Measurements from ENCODE around the gene DDO. TPM values are rescaled to one million over a fixed set of nuclear protein-coding genes. Genes with fewer than 3 reads are reported as not detected.

DDO gene
- total and polyA plus RNA-seq, 2 experiments from 2014 or later: 0.27 to 0.56 TPM

GRCh38 chr6:110400208-110400607 lies 15.2 kb downstream of the DDO start:
- Histone ChIP-seq H3K4me3 (no peak overlapping the region), H3K36me3 (no peaks in the 10 kb centered on the region), H3K27me3 (no peaks in the 10 kb centered on the region), H3K27ac (no peak overlapping the region), H3K4me1 (ENCODE audit: low read depth) (peaks cover 3% of the 10 kb centered on the region), H3K9me3 (ENCODE audit: low read depth) (no peaks in the 10 kb centered on the region)
- no peak for DNase-seq (ENCODE audit: low read depth in 1 of 2, low spot score in 1 of 2)
- TF ChIP-seq, protein P1, sequence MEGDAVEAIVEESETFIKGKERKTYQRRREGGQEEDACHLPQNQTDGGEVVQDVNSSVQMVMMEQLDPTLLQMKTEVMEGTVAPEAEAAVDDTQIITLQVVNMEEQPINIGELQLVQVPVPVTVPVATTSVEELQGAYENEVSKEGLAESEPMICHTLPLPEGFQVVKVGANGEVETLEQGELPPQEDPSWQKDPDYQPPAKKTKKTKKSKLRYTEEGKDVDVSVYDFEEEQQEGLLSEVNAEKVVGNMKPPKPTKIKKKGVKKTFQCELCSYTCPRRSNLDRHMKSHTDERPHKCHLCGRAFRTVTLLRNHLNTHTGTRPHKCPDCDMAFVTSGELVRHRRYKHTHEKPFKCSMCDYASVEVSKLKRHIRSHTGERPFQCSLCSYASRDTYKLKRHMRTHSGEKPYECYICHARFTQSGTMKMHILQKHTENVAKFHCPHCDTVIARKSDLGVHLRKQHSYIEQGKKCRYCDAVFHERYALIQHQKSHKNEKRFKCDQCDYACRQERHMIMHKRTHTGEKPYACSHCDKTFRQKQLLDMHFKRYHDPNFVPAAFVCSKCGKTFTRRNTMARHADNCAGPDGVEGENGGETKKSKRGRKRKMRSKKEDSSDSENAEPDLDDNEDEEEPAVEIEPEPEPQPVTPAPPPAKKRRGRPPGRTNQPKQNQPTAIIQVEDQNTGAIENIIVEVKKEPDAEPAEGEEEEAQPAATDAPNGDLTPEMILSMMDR (IDR thresholded peaks at IDR 0.05; ENCODE audit: low read depth, low read length): no peak

DNA sequence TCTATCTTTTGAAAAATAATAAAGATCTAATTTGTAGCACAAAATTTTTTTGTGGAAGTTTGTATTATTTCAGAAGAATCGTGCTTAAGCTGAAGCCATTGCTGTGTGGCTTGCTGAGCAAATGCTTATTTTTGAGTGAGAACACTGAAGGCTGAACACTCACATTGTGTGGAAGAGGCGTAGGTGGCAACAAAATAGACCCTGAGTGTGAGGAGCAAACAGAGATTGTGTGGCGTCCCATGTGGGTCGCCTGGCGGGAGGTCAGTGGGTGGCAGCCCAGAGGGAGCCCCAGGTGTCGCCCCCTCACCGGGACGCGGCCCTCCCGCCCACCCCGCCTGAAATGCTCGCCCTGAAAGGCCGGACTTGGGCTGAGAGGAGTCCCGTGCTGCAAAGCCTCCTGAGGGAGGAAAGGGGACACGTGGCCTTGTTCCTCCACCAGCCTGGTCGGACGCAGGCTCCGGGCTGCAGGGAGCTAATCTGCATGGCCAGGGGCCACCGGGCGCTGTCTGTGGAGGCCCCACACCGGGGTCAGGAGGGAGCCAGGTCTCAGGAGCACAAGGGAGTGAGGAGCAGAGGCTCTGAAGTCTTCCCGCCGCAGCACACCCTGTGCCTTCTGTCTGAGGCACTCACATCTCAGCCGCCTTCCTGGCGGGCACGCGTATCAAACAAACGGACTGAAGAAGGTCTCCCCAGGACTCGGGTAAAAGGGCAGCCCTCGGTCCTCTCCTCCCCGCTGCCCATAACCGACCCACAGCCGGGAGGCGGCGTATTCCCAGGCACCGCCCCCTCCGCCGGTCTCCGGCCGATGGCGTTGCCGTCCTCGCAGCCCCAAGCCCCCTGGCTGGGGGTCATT lies 15.9 kb downstream of the DDO start:
- no peaks in the 10 kb centered on the region for H3K27me3 ChIP-seq
- H3K27ac ChIP-seq: no peak overlapping the region
- TF ChIP-seq, protein P1 (IDR thresholded peaks at IDR 0.05; ENCODE audit: low read depth, low read length): no peak
- peak in 1 of 2 donors; percentile 35 for DNase-seq (ENCODE audit: low read depth in 1 of 2, low spot score in 1 of 2)
- H3K36me3 ChIP-seq: no peaks in the 10 kb centered on the region
- H3K9me3 ChIP-seq (ENCODE audit: low read depth): no peaks in the 10 kb centered on the region
- H3K4me3 ChIP-seq: no peak overlapping the region
- H3K4me1 ChIP-seq (ENCODE audit: low read depth): peaks cover 2% of the 10 kb centered on the region

GRCh38 chr6:110398778-110399177 lies 16.6 kb downstream of the DDO start:
- TF ChIP-seq, protein P1 (IDR thresholded peaks at IDR 0.05; ENCODE audit: low read depth, low read length): no peak
- no peaks in the 10 kb centered on the region for H3K27me3 ChIP-seq
- no peaks in the 10 kb centered on the region for H3K9me3 ChIP-seq (ENCODE audit: low read depth)
- DNase-seq (ENCODE audit: low read depth in 1 of 2, low spot score in 1 of 2): no peak
- H3K4me3 ChIP-seq: no peak overlapping the region
- no peaks in the 10 kb centered on the region for H3K36me3 ChIP-seq
- no peak overlapping the region for H3K27ac ChIP-seq
- no peaks in the 10 kb centered on the region for H3K4me1 ChIP-seq (ENCODE audit: low read depth)

- H3K4me3 ChIP-seq: no peak overlapping the region
- H3K9me3 ChIP-seq (ENCODE audit: low read depth): no peaks in the 10 kb centered on the region
- H3K27me3 ChIP-seq: no peaks in the 10 kb centered on the region
- TF ChIP-seq, protein P1 (IDR thresholded peaks at IDR 0.05; ENCODE audit: low read depth, low read length): no peak
- peak in 1 of 2 donors; percentile 17 for DNase-seq (ENCODE audit: low read depth in 1 of 2, low spot score in 1 of 2)
- H3K4me1 ChIP-seq (ENCODE audit: low read depth): peaks cover 5% of the 10 kb centered on the region
- H3K36me3 ChIP-seq: no peaks in the 10 kb centered on the region
- H3K27ac ChIP-seq: no peak overlapping the region
Observed at GRCh38 chr6:110395221-110395620, 20.2 kb downstream of the DDO start.

DNA sequence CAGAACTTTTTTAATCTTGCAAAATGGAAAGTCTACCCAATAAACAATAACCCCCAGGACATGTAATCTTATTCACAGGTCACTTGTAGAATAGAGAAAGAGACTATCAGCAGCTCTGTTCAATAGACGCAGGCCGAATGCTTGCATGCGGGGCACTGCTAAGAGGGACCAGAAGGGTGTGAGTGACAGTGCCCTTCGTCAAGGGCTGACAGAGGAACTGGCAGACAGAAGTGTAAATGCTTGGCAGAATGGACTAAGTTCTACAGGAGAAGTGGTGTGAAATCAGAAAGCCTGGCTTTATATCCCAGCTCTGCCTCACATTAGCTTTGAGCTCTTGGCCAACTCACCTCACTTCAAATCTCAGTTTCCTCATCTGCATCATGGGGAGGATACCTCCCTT lies 21.0 kb downstream of the DDO start:
- Histone ChIP-seq H3K4me1 (ENCODE audit: low read depth) (peaks cover 13% of the 10 kb centered on the region), H3K9me3 (ENCODE audit: low read depth) (no peaks in the 10 kb centered on the region), H3K27ac (no peak overlapping the region), H3K4me3 (no peak overlapping the region), H3K27me3 (no peaks in the 10 kb centered on the region), H3K36me3 (no peaks in the 10 kb centered on the region)
- TF ChIP-seq, protein P1 (IDR thresholded peaks at IDR 0.05; ENCODE audit: low read depth, low read length): no peak
- DNase-seq (ENCODE audit: low read depth in 1 of 2, low spot score in 1 of 2): no peak
